Measurements from ENCODE around the gene FBLN2.

Gene FBLN2

DNA sequence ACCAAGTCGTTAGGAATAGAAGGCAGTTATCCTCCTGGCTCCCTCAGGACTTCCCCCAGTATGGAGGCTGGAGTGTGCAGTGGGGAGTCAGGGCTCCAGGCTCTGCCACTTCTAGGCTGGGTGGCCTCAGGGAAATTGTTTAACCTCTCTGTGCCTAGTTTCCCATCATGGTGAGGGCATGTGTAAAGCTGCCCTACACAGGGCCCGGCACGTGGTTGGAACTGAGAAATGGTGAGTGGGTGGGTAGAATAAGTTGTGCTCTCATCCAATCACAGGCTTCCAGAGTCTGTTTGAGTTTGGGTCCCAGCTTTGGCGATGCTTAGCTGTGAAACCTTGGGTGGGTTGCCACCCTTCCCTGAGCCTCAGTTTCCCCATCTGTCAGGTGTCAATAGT lies 117.3 kb downstream of the FBLN2 start:
- H3K27ac ChIP-seq, result no peak overlapping the region
- TF ChIP-seq CTCF (IDR thresholded peaks at IDR 0.05) (no peak), ZFX (IDR thresholded peaks at IDR 0.05; ENCODE audit: borderline replicate concordance) (no peak)

DNA sequence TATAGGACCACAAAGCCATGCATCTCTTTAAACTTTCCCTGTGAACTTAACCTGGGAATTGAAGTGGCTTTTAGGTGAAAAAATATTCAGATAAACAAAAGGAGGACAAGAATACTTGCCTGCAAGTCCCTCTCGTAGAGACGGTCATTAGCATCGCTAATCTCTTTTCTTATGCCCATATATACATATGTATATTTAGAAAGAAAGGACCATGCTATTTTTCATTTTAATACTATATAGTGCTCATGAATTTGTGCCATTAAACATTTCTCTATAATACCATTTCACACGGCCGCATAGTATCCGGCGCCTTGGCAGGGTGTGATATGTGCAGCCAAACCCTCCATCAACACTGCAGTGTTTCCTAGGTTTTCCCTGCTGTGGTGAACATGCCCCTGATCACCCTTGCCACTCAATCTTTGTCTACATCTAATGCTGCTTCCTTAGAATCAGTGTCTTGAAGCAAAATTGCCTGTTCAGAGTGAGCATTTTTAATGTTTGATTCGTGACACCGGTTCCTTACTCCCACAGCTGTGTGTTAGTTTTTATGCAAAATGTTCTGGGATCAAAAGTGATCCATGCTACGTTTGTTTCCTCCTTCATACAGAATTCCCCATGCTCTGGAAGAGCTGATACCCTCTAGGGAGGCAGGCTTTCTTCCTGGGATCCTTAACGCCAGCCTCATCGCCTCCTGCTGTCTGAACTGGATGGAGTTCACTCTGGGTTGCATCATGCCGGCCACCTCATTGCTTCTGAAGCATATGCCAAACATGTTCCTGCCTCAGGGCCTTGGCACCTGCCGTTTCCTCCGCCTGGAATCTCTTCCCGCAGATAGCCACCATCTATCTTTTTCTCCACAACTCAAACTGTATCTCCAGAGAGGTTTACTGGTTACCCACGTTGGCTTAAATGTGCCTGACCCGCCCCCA lies 118.1 kb downstream of the FBLN2 start:
- H3K27ac ChIP-seq, result no peak overlapping the region
- no peak for TF ChIP-seq ZFX (IDR thresholded peaks at IDR 0.05; ENCODE audit: borderline replicate concordance)
- TF ChIP-seq CTCF (IDR thresholded peaks at IDR 0.05), result no peak

GRCh38 chr3:13668136-13668535 lies 119.2 kb downstream of the FBLN2 start:
- no peak for TF ChIP-seq CTCF (IDR thresholded peaks at IDR 0.05)
- no peak for TF ChIP-seq ZFX (IDR thresholded peaks at IDR 0.05; ENCODE audit: borderline replicate concordance)
- H3K27ac ChIP-seq, result no peak overlapping the region

DNA sequence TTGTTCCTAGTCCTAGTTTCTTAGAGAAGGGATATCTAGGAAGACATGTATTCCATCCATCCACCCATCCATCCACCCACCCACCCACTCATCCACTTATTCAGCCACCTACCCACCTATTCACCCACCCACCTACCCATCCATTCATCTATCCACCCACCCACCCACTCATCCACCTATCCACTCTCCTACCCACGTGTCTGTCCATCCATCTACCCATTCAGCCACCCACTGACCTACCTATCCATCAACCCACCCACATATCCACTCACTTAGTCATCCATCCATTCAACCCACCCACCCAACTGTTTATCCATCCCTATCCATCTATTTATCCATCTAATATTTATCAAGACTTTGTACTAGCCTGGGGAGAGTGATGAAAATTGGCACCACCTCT lies 120.5 kb downstream of the FBLN2 start:
- TF ChIP-seq ZFX (IDR thresholded peaks at IDR 0.05; ENCODE audit: borderline replicate concordance) (no peak), CTCF (IDR thresholded peaks at IDR 0.05) (no peak)
- no peak overlapping the region for H3K27ac ChIP-seq

GRCh38 chr3:13670292-13670691 lies 121.4 kb downstream of the FBLN2 start:
- no peak for TF ChIP-seq ZFX (IDR thresholded peaks at IDR 0.05; ENCODE audit: borderline replicate concordance)
- no peak for TF ChIP-seq CTCF (IDR thresholded peaks at IDR 0.05)
- H3K27ac ChIP-seq, result no peak overlapping the region

DNA sequence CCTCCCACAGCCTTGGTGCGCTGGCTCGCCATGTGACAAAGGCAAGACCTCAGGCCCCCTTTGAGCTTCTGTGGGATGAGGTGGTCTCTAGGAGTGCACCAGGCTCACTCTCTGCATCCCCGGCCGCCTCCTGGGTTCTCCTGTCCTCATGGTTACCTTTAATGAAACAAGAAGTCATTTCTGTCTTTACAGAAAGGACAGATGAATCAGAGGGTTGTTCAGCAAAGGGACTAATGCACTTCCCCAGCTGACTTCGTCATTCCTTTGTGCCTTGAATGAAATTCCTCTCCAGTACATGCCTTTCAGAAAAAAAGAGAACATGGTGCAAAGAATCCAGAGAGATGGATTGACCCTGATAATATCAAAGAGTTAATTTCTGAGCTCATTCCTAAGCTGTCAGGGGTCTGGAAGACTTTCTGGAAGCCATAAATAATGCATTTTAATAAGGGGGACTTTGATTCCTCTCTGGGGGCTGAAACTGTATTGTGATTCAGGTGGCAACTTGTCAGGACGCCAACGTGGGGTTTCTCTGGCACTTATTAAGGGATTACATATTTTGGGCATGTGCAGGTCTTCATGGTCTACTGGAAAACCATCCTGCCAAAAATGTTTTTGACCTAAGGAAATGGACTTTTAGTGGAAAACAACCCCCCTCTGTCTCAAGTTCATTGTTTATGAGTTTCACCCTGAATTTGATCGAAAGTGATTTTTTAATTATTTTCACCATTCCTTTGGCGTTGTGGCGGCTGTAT lies 122.7 kb downstream of the FBLN2 start:
- TF ChIP-seq ZFX (IDR thresholded peaks at IDR 0.05; ENCODE audit: borderline replicate concordance) (no peak), CTCF (IDR thresholded peaks at IDR 0.05) (no peak)

DNA sequence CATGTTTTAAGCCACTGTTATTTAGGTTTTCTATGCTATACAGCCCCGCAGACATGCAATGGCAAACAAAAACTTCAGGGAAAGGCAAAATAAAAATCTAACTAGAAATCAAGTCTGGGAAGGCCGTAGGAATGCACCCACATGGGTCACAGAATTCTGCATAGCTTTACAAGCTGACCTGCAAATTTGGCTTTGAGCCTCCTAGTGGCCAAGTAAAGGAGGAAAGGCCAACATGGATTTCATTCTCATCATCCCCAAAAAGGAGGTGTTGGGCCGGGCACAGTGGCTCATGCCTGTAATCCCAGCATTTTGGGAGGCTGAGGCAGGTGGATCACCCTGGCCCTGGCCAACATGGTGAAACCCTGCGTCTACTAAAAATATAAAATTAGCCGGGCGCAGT lies 124.3 kb downstream of the FBLN2 start:
- TF ChIP-seq ZFX (IDR thresholded peaks at IDR 0.05; ENCODE audit: borderline replicate concordance), result no peak
- TF ChIP-seq CTCF (IDR thresholded peaks at IDR 0.05), result peak; percentile 21
- no peak overlapping the region for H3K27ac ChIP-seq

More for the DNA sequence above, 122.7 kb downstream of the FBLN2 start:
- no peak overlapping the region for H3K27ac ChIP-seq

Measured in 22Rv1 (cell line).